Measurements from ENCODE around the gene SCAPER. TPM values are rescaled to one million over a fixed set of nuclear protein-coding genes. Genes with fewer than 3 reads are reported as not detected.
"Not testable (repeated sequence)": the region's sequence is repeated elsewhere in the genome, so short reads cannot be mapped to it uniquely, and the experiment has no call there.

Gene SCAPER
- total RNA-seq, 1 donor from 2014 or later, result 42.6 TPM

DNA sequence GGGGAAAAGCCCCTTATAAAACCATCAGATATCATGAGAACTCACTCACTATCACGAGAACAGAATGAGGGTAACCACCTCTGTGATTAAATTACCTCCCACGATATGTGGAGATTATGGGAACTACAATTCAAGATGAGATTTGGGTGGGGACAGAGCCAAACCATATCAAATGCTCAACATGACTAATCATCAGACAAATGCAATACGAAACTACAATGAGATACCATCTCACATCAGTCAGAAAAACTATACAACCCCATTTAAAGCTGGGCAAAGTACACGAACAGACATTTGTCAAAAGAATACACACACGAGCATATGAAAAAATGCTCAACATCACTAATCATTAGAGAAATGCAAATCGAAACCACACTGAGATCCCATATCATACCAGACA lies 67.7 kb downstream of the SCAPER start:
- no peak for TF ChIP-seq CTCF (IDR thresholded peaks at IDR 0.05; ENCODE audit: borderline replicate concordance)
- Histone ChIP-seq H3K36me3 (peaks cover 3% of the 10 kb centered on the region), H3K4me1 (peaks cover 8% of the 10 kb centered on the region), H3K4me3 (no peak overlapping the region), H3K27me3 (ENCODE audit: low read depth) (no peaks in the 10 kb centered on the region), H3K9me3 (replicated peaks) (peaks cover 13% of the 10 kb centered on the region), H3K27ac (replicated peaks) (no peak overlapping the region)
- DNase-seq, result no peak
- intact Hi-C loops (cut with micrococcal nuclease), result no loop called here

- intact Hi-C loops (cut with micrococcal nuclease), result no loop called here
Observed at GRCh38 chr15:76829939-76830338, 75.2 kb downstream of the SCAPER start.

GRCh38 chr15:76823890-76824289 lies 81.2 kb downstream of the SCAPER start:
- TF ChIP-seq CTCF (IDR thresholded peaks at IDR 0.05; ENCODE audit: borderline replicate concordance), result no peak
- Histone ChIP-seq H3K36me3 (peaks cover 3% of the 10 kb centered on the region), H3K27ac (replicated peaks) (no peak overlapping the region), H3K27me3 (ENCODE audit: low read depth) (no peaks in the 10 kb centered on the region), H3K4me3 (no peak overlapping the region), H3K4me1 (peaks cover 4% of the 10 kb centered on the region), H3K9me3 (replicated peaks) (peaks cover 3% of the 10 kb centered on the region)
- intact Hi-C loops (cut with micrococcal nuclease), result no loop called here
- no peak for DNase-seq

More at GRCh38 chr15:76829939-76830338, 75.2 kb downstream of the SCAPER start:
- Histone ChIP-seq H3K36me3 (peaks cover 6% of the 10 kb centered on the region), H3K27me3 (ENCODE audit: low read depth) (no peaks in the 10 kb centered on the region), H3K27ac (replicated peaks) (no peak overlapping the region), H3K4me1 (no peaks in the 10 kb centered on the region), H3K9me3 (replicated peaks) (peaks cover 13% of the 10 kb centered on the region), H3K4me3 (no peak overlapping the region)
- DNase-seq, result no peak
- no peak for TF ChIP-seq CTCF (IDR thresholded peaks at IDR 0.05; ENCODE audit: borderline replicate concordance)

- Histone ChIP-seq H3K4me3 (no peak overlapping the region), H3K4me1 (peaks cover 4% of the 10 kb centered on the region), H3K27ac (replicated peaks) (no peak overlapping the region), H3K9me3 (replicated peaks) (peaks cover 6% of the 10 kb centered on the region), H3K36me3 (peaks cover 8% of the 10 kb centered on the region), H3K27me3 (ENCODE audit: low read depth) (no peaks in the 10 kb centered on the region)
- intact Hi-C loops (cut with micrococcal nuclease), result no loop called here
- TF ChIP-seq CTCF (IDR thresholded peaks at IDR 0.05; ENCODE audit: borderline replicate concordance), result no peak
- no peak for DNase-seq
Observed at GRCh38 chr15:76823303-76823702, 81.8 kb downstream of the SCAPER start.

GRCh38 chr15:76818926-76819325 lies 86.2 kb downstream of the SCAPER start:
- H3K36me3 ChIP-seq; intact Hi-C loops (cut with micrococcal nuclease); DNase-seq; H3K4me3 ChIP-seq; H3K27me3 ChIP-seq (ENCODE audit: low read depth); H3K27ac ChIP-seq (replicated peaks); H3K4me1 ChIP-seq: not testable (repeated sequence)
- H3K9me3 ChIP-seq (replicated peaks), result peaks cover 21% of the 10 kb centered on the region

GRCh38 chr15:76815421-76815820 lies 89.7 kb downstream of the SCAPER start:
- H3K27me3 ChIP-seq (ENCODE audit: low read depth), result no peaks in the 10 kb centered on the region
- no peak overlapping the region for H3K27ac ChIP-seq (replicated peaks)
- intact Hi-C loops (cut with micrococcal nuclease), result no loop called here
- DNase-seq, result no peak
- H3K9me3 ChIP-seq (replicated peaks), result peaks cover 27% of the 10 kb centered on the region
- no peak overlapping the region for H3K4me3 ChIP-seq
- TF ChIP-seq CTCF (IDR thresholded peaks at IDR 0.05; ENCODE audit: borderline replicate concordance), result no peak
- H3K4me1 ChIP-seq, result no peaks in the 10 kb centered on the region
- H3K36me3 ChIP-seq, result peaks cover 8% of the 10 kb centered on the region

All from left ventricle myocardium inferior (tissue), 1 donor.